Caki2 (cell line): Measurements from ENCODE around the gene TMEM129. TPM values are rescaled to one million over a fixed set of nuclear protein-coding genes. Genes with fewer than 3 reads are reported as not detected.

Source experiments
- DNase-seq: peaks from one replicate; pipeline ENCODE4 v3.0.0-alpha.2; 2015; ENCODE audit warnings: low read depth
- in situ Hi-C: cut with HindIII; loops from 2 replicates; pipeline ENCODE4 v1.10.0; 2016; ENCODE audit warnings: low sequenced_read_pairs, low pct_unique_long_range_greater_than_20kb, mixed read lengths
- total RNA-seq: library from RNA; depleted of rRNA; stranded (reverse); fragments of >200 nt; shearing (Covaris generic); gene quantifications from 2 replicates; pipeline ENCODE4 v1.2.3, GENCODE V29; 2014; ENCODE audit warnings: low replicate concordance

TMEM129 gene
- total RNA-seq, 1 experiment from 2014 or later: 52.7 TPM

- in situ Hi-C loops: no loop called here
- DNase-seq: peak; percentile 37
These were observed 27.4 kb upstream of the TMEM129 start for GRCh38 chr4:1748465-1748995.

GRCh38 chr4:1747603-1747967 lies 26.5 kb upstream of the TMEM129 start:
- in situ Hi-C loops: no loop called here
- DNase-seq: no peak

- in situ Hi-C loops: no loop called here
These were observed 25.9 kb upstream of the TMEM129 start for GRCh38 chr4:1746919-1747602.

GRCh38 chr4:1746265-1746691 lies 25.2 kb upstream of the TMEM129 start:
- DNase-seq: no peak
- in situ Hi-C loops: no loop called here

More at GRCh38 chr4:1746919-1747602, 25.9 kb upstream of the TMEM129 start:
- no peak for DNase-seq

GRCh38 chr4:1745697-1746096 lies 24.6 kb upstream of the TMEM129 start:
- in situ Hi-C loops: no loop called here
- no peak for DNase-seq

GRCh38 chr4:1745165-1745564 lies 24.0 kb upstream of the TMEM129 start:
- no peak for DNase-seq
- in situ Hi-C loops: no loop called here

GRCh38 chr4:1744552-1744951 lies 23.4 kb upstream of the TMEM129 start:
- no peak for DNase-seq
- in situ Hi-C loops: no loop called here

- in situ Hi-C loops: no loop called here
- DNase-seq: no peak
These were observed 22.9 kb upstream of the TMEM129 start for GRCh38 chr4:1743975-1744374.

GRCh38 chr4:1743551-1743950 lies 22.4 kb upstream of the TMEM129 start:
- in situ Hi-C loops: no loop called here
- DNase-seq: no peak

GRCh38 chr4:1741208-1741607 lies 20.1 kb upstream of the TMEM129 start:
- no peak for DNase-seq
- in situ Hi-C loops: no loop called here

GRCh38 chr4:1740021-1740545 lies 19.0 kb upstream of the TMEM129 start:
- no peak for DNase-seq
- in situ Hi-C loops: no loop called here

- in situ Hi-C loops: no loop called here
These were observed 18.2 kb upstream of the TMEM129 start for GRCh38 chr4:1739358-1739757.

GRCh38 chr4:1738410-1738809 lies 17.3 kb upstream of the TMEM129 start:
- DNase-seq: no peak
- in situ Hi-C loops: no loop called here

More at GRCh38 chr4:1739358-1739757, 18.2 kb upstream of the TMEM129 start:
- no peak for DNase-seq

- in situ Hi-C loops: no loop called here
- DNase-seq: no peak
These were observed 16.5 kb upstream of the TMEM129 start for GRCh38 chr4:1737666-1738065.

- in situ Hi-C loops: no loop called here
- DNase-seq: no peak
These were observed 15.7 kb upstream of the TMEM129 start for GRCh38 chr4:1736812-1737211.

- no peak for DNase-seq
- in situ Hi-C loops: no loop called here
These were observed 14.1 kb upstream of the TMEM129 start for GRCh38 chr4:1735215-1735614.

- no peak for DNase-seq
These were observed 11.8 kb upstream of the TMEM129 start for GRCh38 chr4:1732911-1733310.

GRCh38 chr4:1731180-1731579 lies 10.1 kb upstream of the TMEM129 start:
- peak; percentile 61 for DNase-seq
- in situ Hi-C loops: no loop called here

More at GRCh38 chr4:1732911-1733310, 11.8 kb upstream of the TMEM129 start:
- in situ Hi-C loops: no loop called here

- in situ Hi-C loops: no loop called here
- no peak for DNase-seq
These were observed 9.5 kb upstream of the TMEM129 start for GRCh38 chr4:1730532-1731135.
